HepG2 (cell line): ENCODE results near the gene ATXN1L. TPM values are rescaled to one million over a fixed set of nuclear protein-coding genes. Genes with fewer than 3 reads are reported as not detected.

Source experiments
- AKAP8 ChIP-seq: sonication (generic); formaldehyde crosslinking; IDR thresholded peaks from 2 replicates; pipeline ENCODE4 v1.5.1; 2020; ENCODE audit warnings: mild to moderate bottlenecking, missing genetic modification reagents
- CHCHD3 ChIP-seq: sonication (generic); formaldehyde crosslinking; IDR thresholded peaks from 2 replicates; pipeline ENCODE4 v1.8.0; 2022; ENCODE audit warnings: mild to moderate bottlenecking, missing genetic modification reagents, moderate library complexity
- FOXJ3 ChIP-seq: sonication (generic); formaldehyde crosslinking; IDR thresholded peaks from 2 replicates; pipeline ENCODE4 v1.4.0; 2020; ENCODE audit warnings: missing genetic modification reagents, mild to moderate bottlenecking, borderline replicate concordance
- GATA4 ChIP-seq: sonication (generic); IDR thresholded peaks from 2 replicates; pipeline ENCODE4 v1.6.1; 2016; ENCODE audit warnings: antibody characterized with exemption, low read depth, borderline replicate concordance
- HES4 ChIP-seq: sonication (generic); formaldehyde crosslinking; IDR thresholded peaks from 2 replicates; pipeline ENCODE4 v1.9.0; 2021; ENCODE audit warnings: mild to moderate bottlenecking, missing genetic modification reagents, borderline replicate concordance
- MED13 ChIP-seq: sonication (generic); formaldehyde crosslinking; IDR thresholded peaks from 2 replicates; pipeline ENCODE4 v1.5.0; 2020; ENCODE audit warnings: missing genetic modification reagents
- MEF2D ChIP-seq: sonication (generic); formaldehyde crosslinking; IDR thresholded peaks from 2 replicates; pipeline ENCODE4 v1.5.1; 2020; ENCODE audit warnings: mild to moderate bottlenecking, missing genetic modification reagents
- SALL2 ChIP-seq: sonication (generic); formaldehyde crosslinking; IDR thresholded peaks from 2 replicates; pipeline ENCODE4 v1.8.1; 2023; ENCODE audit warnings: mild to moderate bottlenecking, missing genetic modification reagents, inconsistent platforms
- SOX6 ChIP-seq, 2 experiments: fragments of 450-650 bp in 1 of 2; sonication (generic) in 1 of 2; formaldehyde crosslinking in 1 of 2; IDR thresholded peaks; 2 replicates each; pipeline versions ENCODE4 v1.4.0 to v1.6.1; 2017 to 2020; ENCODE audit warnings: antibody characterized with exemption in 1 of 2, mild to moderate bottlenecking in 1 of 2, missing genetic modification reagents in 1 of 2
- TBX2 ChIP-seq: sonication (generic); formaldehyde crosslinking; IDR thresholded peaks from 2 replicates; pipeline ENCODE4 v1.5.0; 2020; ENCODE audit warnings: missing genetic modification reagents, mild to moderate bottlenecking, borderline replicate concordance
- TSC22D2 ChIP-seq: sonication (generic); formaldehyde crosslinking; IDR thresholded peaks from 2 replicates; pipeline ENCODE4 v1.5.1; 2020; ENCODE audit warnings: missing genetic modification reagents, mild to moderate bottlenecking, borderline replicate concordance
- ZNF343 ChIP-seq: sonication (generic); formaldehyde crosslinking; IDR thresholded peaks from 2 replicates; pipeline ENCODE4 v1.4.0; 2020; ENCODE audit warnings: mild to moderate bottlenecking, missing genetic modification reagents
- ZNF382 ChIP-seq: sonication (generic); formaldehyde crosslinking; IDR thresholded peaks from 2 replicates; pipeline ENCODE4 v1.5.0; 2020; ENCODE audit warnings: missing genetic modification reagents, mild to moderate bottlenecking, borderline replicate concordance
- ZNF747 ChIP-seq: sonication (generic); formaldehyde crosslinking; IDR thresholded peaks from 2 replicates; pipeline ENCODE4 v1.8.1; 2023; ENCODE audit warnings: missing genetic modification reagents, mild to moderate bottlenecking, borderline replicate concordance
- ZNF777 ChIP-seq: sonication (generic); formaldehyde crosslinking; IDR thresholded peaks from 2 replicates; pipeline ENCODE4 v1.4.0; 2020; ENCODE audit warnings: missing genetic modification reagents
- ZSCAN22 ChIP-seq: sonication (generic); formaldehyde crosslinking; IDR thresholded peaks from 2 replicates; pipeline ENCODE4 v1.4.0; 2020; ENCODE audit warnings: mild to moderate bottlenecking, missing genetic modification reagents
- ZSCAN25 ChIP-seq: sonication (generic); formaldehyde crosslinking; IDR thresholded peaks from 2 replicates; pipeline ENCODE4 v1.8.0; 2022; ENCODE audit warnings: mild to moderate bottlenecking, missing genetic modification reagents
- polyA plus RNA-seq, 8 experiments: library from polyadenylated mRNA; depleted of rRNA in 3 of 8; stranded (reverse) in 7 of 8; unstranded in 1 of 8; fragments of >200 nt; fragmentation: Illumina TruSeq in 4 of 8; extraction: Trizol in 4 of 8; gene quantifications; 2 replicates each; pipeline versions ENCODE4 v1.2.1 to v1.2.3, GENCODE V29; 2011 to 2016; ENCODE audit warnings: low read depth in 4 of 8, missing spikeins in 1 of 8, mixed read lengths in 1 of 8; ENCODE audit not compliant: insufficient read depth in 1 of 8
- total RNA-seq, 5 experiments: library from RNA; depleted of rRNA; stranded (reverse); fragments of >200 nt; fragmentation: Illumina TruSeq; extraction: Trizol; gene quantifications; 2 replicates each; pipeline ENCODE4 v1.2.3, GENCODE V29; 2016; ENCODE audit warnings: low read depth in 1 of 5
- TF ChIP-seq, protein P1 (sequence below): sonication (generic); formaldehyde crosslinking; IDR thresholded peaks from 2 replicates; pipeline ENCODE4 v1.5.0; 2020; ENCODE audit warnings: mild to moderate bottlenecking, missing genetic modification reagents, moderate library complexity
- TF ChIP-seq, protein P2 (sequence below): sonication (generic); formaldehyde crosslinking; conservative IDR thresholded peaks from 2 replicates; pipeline ENCODE4 v1.4.0; 2020; ENCODE audit warnings: missing genetic modification reagents
- TF ChIP-seq, protein P3 (sequence below): sonication (generic); formaldehyde crosslinking; IDR thresholded peaks from 2 replicates; pipeline ENCODE4 v1.5.1; 2020; ENCODE audit warnings: missing genetic modification reagents, mild to moderate bottlenecking, borderline replicate concordance
- TF ChIP-seq, protein P4 (sequence below): sonication (generic); formaldehyde crosslinking; conservative IDR thresholded peaks from 2 replicates; pipeline ENCODE4 v1.8.0; 2022; ENCODE audit warnings: low read depth, missing genetic modification reagents

The ATXN1L gene
- total and polyA plus RNA-seq, 2 of the 13 experiments (the other 11 are each of a cell fraction or from before 2014, with no cell fraction given): 20.0 to 22.4 TPM

DNA sequence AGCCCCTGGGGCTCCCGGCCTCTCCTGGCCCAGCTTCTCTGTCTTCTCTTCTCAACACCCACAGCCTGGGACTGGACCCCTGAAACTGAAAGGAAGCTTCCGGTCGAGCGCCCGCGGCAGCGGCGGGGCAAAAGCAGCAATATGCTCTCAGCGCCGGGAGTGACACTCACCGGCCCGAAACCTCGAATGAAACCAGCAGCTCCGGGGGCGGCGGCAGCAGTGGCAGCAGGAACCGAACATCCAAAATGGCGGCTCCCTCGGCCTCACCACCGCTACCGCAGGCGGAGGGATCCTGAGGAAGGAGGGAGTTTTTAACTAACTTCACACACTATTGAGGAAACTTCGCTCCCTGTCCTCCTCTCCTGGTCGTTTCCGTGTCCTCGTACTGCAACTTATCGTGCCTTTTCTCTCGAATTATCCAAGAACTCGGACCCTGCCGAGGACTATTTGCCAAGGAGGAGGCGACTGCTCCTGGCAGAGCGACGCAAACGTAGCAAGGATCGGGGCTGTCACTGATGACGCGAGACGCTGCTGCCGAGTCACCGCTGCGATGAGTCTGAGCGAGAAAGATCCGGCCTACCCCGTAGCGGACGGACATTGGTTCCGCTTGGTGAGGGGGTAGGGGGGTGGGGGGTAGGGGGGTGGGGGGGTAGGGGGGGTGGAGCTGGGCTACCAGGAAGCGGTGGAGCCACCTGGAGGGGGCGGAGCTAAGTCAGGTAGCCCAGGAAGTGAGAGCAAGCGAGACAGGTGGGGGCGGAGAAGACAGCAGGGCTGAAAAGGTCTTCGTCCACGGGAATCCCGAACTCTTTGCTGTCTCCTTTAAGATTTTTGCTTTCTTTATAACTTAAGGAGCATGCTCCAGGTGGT, 37.0 kb upstream of the ATXN1L start, which contains the start of gene AP1G1 (continued):
- TF ChIP-seq AKAP8 (CRISPR knock-in tag) (no peak), TBX2 (CRISPR knock-in tag) (no peak; the same call in 1 of the 2 replicates), MEF2D (CRISPR knock-in tag) (peak; percentile 73; the same call in 1 of the 2 replicates), SALL2 (peak; percentile 89), SOX6 (IDR thresholded peaks at IDR 0.05) (no peak), SOX6 (CRISPR knock-in tag; IDR thresholded peaks at IDR 0.05) (peak; percentile 70), GATA4 (no peak; the same call in 1 of the 2 replicates), CHCHD3 (CRISPR knock-in tag) (no peak), FOXJ3 (CRISPR knock-in tag) (peak; percentile 37; the same call in 1 of the 2 replicates), ZNF747 (no peak), ZNF382 (no peak), MED13 (CRISPR knock-in tag) (no peak), ZSCAN25 (peak; percentile 74), ZNF343 (no peak), HES4 (CRISPR knock-in tag) (peak; percentile 61; the same call in 1 of the 2 replicates), ZSCAN22 (CRISPR knock-in tag) (no peak), ZNF777 (CRISPR knock-in tag) (peak; percentile 60; the same call in 1 of the 2 replicates), TSC22D2 (peak; percentile 74; the same call in 1 of the 2 replicates)
- TF ChIP-seq, protein P1, sequence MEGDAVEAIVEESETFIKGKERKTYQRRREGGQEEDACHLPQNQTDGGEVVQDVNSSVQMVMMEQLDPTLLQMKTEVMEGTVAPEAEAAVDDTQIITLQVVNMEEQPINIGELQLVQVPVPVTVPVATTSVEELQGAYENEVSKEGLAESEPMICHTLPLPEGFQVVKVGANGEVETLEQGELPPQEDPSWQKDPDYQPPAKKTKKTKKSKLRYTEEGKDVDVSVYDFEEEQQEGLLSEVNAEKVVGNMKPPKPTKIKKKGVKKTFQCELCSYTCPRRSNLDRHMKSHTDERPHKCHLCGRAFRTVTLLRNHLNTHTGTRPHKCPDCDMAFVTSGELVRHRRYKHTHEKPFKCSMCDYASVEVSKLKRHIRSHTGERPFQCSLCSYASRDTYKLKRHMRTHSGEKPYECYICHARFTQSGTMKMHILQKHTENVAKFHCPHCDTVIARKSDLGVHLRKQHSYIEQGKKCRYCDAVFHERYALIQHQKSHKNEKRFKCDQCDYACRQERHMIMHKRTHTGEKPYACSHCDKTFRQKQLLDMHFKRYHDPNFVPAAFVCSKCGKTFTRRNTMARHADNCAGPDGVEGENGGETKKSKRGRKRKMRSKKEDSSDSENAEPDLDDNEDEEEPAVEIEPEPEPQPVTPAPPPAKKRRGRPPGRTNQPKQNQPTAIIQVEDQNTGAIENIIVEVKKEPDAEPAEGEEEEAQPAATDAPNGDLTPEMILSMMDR (CRISPR knock-in tag): peak; percentile 10; the same call in 1 of the 2 replicates
- TF ChIP-seq, protein P2, sequence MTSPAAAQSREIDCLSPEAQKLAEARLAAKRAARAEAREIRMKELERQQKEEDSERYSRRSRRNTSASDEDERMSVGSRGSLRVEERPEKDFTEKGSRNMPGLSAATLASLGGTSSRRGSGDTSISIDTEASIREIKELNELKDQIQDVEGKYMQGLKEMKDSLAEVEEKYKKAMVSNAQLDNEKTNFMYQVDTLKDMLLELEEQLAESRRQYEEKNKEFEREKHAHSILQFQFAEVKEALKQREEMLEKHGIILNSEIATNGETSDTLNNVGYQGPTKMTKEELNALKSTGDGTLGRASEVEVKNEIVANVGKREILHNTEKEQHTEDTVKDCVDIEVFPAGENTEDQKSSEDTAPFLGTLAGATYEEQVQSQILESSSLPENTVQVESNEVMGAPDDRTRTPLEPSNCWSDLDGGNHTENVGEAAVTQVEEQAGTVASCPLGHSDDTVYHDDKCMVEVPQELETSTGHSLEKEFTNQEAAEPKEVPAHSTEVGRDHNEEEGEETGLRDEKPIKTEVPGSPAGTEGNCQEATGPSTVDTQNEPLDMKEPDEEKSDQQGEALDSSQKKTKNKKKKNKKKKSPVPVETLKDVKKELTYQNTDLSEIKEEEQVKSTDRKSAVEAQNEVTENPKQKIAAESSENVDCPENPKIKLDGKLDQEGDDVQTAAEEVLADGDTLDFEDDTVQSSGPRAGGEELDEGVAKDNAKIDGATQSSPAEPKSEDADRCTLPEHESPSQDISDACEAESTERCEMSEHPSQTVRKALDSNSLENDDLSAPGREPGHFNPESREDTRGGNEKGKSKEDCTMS: no peak
- TF ChIP-seq, protein P3, sequence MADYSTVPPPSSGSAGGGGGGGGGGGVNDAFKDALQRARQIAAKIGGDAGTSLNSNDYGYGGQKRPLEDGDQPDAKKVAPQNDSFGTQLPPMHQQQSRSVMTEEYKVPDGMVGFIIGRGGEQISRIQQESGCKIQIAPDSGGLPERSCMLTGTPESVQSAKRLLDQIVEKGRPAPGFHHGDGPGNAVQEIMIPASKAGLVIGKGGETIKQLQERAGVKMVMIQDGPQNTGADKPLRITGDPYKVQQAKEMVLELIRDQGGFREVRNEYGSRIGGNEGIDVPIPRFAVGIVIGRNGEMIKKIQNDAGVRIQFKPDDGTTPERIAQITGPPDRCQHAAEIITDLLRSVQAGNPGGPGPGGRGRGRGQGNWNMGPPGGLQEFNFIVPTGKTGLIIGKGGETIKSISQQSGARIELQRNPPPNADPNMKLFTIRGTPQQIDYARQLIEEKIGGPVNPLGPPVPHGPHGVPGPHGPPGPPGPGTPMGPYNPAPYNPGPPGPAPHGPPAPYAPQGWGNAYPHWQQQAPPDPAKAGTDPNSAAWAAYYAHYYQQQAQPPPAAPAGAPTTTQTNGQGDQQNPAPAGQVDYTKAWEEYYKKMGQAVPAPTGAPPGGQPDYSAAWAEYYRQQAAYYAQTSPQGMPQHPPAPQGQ (CRISPR knock-in tag): no peak
- TF ChIP-seq, protein P4, sequence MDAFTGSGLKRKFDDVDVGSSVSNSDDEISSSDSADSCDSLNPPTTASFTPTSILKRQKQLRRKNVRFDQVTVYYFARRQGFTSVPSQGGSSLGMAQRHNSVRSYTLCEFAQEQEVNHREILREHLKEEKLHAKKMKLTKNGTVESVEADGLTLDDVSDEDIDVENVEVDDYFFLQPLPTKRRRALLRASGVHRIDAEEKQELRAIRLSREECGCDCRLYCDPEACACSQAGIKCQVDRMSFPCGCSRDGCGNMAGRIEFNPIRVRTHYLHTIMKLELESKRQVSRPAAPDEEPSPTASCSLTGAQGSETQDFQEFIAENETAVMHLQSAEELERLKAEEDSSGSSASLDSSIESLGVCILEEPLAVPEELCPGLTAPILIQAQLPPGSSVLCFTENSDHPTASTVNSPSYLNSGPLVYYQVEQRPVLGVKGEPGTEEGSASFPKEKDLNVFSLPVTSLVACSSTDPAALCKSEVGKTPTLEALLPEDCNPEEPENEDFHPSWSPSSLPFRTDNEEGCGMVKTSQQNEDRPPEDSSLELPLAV (CRISPR knock-in tag): no peak
